ENCODE results near the gene C18orf63. TPM values are rescaled to one million over a fixed set of nuclear protein-coding genes. Genes with fewer than 3 reads are reported as not detected.

The C18orf63 gene
- total RNA-seq, 1 experiment from 2014 or later: not detected

DNA sequence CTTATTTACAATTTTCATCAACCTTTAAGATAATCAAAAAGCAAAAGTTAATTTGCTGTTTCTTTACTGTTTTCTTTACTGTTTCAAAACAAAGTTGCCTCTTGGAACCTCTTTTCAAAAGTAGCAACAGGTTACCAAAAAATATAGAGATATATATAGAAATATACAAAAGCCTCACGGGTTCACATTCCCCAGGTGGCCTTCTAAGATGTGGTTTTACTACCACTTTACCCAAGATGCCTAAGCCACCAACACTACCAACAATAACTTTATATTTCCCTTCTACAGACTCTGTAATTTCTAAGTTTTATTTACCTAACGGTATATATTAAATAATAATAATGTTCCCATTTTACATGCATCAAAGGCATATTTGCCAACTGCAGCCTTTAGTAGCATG, 28.8 kb upstream of the C18orf63 start:
- Histone ChIP-seq H3K9me3 (ENCODE audit: control insufficient read depth, insufficient read depth, low read depth, low read length) (no peaks in the 10 kb centered on the region), H3K27ac (ENCODE audit: low read length) (no peak overlapping the region), H3K27me3 (ENCODE audit: control insufficient read depth, insufficient read depth, low read length) (no peaks in the 10 kb centered on the region), H3K4me1 (ENCODE audit: control insufficient read depth, insufficient read depth, low read length) (peaks cover 7% of the 10 kb centered on the region; the same call in 1 of the 2 replicates), H3K36me3 (ENCODE audit: control insufficient read depth, insufficient read depth, low read length) (no peaks in the 10 kb centered on the region), H3K4me3 (ENCODE audit: low read depth in 2 of 2, low read length in 2 of 2) (no peak overlapping the region)
- TF ChIP-seq TCF7L2 (IDR thresholded peaks at IDR 0.05; ENCODE audit: low read depth, low read length) (no peak), SIN3A (IDR thresholded peaks at IDR 0.05; ENCODE audit: borderline replicate concordance, insufficient read depth, low read depth, low read length) (no peak), POLR2AphosphoS5 (IDR thresholded peaks at IDR 0.05; ENCODE audit: low read depth, low read length) (no peak)
- TF ChIP-seq, protein P1, sequence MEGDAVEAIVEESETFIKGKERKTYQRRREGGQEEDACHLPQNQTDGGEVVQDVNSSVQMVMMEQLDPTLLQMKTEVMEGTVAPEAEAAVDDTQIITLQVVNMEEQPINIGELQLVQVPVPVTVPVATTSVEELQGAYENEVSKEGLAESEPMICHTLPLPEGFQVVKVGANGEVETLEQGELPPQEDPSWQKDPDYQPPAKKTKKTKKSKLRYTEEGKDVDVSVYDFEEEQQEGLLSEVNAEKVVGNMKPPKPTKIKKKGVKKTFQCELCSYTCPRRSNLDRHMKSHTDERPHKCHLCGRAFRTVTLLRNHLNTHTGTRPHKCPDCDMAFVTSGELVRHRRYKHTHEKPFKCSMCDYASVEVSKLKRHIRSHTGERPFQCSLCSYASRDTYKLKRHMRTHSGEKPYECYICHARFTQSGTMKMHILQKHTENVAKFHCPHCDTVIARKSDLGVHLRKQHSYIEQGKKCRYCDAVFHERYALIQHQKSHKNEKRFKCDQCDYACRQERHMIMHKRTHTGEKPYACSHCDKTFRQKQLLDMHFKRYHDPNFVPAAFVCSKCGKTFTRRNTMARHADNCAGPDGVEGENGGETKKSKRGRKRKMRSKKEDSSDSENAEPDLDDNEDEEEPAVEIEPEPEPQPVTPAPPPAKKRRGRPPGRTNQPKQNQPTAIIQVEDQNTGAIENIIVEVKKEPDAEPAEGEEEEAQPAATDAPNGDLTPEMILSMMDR (IDR thresholded peaks at IDR 0.05): no peak
- TF ChIP-seq, protein P2, sequence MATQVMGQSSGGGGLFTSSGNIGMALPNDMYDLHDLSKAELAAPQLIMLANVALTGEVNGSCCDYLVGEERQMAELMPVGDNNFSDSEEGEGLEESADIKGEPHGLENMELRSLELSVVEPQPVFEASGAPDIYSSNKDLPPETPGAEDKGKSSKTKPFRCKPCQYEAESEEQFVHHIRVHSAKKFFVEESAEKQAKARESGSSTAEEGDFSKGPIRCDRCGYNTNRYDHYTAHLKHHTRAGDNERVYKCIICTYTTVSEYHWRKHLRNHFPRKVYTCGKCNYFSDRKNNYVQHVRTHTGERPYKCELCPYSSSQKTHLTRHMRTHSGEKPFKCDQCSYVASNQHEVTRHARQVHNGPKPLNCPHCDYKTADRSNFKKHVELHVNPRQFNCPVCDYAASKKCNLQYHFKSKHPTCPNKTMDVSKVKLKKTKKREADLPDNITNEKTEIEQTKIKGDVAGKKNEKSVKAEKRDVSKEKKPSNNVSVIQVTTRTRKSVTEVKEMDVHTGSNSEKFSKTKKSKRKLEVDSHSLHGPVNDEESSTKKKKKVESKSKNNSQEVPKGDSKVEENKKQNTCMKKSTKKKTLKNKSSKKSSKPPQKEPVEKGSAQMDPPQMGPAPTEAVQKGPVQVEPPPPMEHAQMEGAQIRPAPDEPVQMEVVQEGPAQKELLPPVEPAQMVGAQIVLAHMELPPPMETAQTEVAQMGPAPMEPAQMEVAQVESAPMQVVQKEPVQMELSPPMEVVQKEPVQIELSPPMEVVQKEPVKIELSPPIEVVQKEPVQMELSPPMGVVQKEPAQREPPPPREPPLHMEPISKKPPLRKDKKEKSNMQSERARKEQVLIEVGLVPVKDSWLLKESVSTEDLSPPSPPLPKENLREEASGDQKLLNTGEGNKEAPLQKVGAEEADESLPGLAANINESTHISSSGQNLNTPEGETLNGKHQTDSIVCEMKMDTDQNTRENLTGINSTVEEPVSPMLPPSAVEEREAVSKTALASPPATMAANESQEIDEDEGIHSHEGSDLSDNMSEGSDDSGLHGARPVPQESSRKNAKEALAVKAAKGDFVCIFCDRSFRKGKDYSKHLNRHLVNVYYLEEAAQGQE (IDR thresholded peaks at IDR 0.05; ENCODE audit: insufficient read depth in 1 of 2, low read depth in 2 of 2, low read length in 1 of 2): no peak
- intact Hi-C loops (cut with micrococcal nuclease; ENCODE audit: unreplicated experiment): no loop called here
- no peak for DNase-seq (ENCODE audit: low read depth, low spot score)
- BruUV-seq (replicated peaks): no TSS peak
- CTCF ChIA-PET: no interaction called here
- in situ Hi-C loops (cut with HindIII; ENCODE audit: low pct_unique_long_range_greater_than_20kb, low sequenced_read_pairs): no loop called here
- POLR2A ChIA-PET: no interaction called here
- ATAC-seq: no peak

DNA sequence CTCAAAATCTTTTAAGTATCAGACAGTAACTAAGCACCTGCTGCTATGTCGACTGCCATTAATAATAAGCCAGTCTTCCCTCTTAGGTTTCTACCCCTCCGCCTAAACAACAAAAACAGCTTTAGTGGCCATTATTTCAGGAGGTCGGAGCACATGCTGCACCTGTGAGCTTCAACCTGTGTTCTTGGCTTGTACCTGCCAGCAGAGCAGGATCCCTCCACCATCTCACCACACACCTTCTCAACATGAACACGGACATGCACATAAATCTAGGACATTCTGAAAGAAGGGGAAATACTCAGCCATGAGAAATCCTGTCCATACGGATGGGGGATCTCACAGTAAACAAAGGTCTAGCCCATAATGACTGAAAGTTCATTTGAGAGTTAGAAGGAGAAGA, 27.6 kb upstream of the C18orf63 start:
- intact Hi-C loops (cut with micrococcal nuclease; ENCODE audit: unreplicated experiment) (no loop called here), in situ Hi-C loops (cut with HindIII; ENCODE audit: low pct_unique_long_range_greater_than_20kb, low sequenced_read_pairs) (no loop called here)
- Histone ChIP-seq H3K4me1 (ENCODE audit: control insufficient read depth, insufficient read depth, low read length) (peaks cover 10% of the 10 kb centered on the region; the same call in 1 of the 2 replicates), H3K27ac (ENCODE audit: low read length) (no peak overlapping the region), H3K36me3 (ENCODE audit: control insufficient read depth, insufficient read depth, low read length) (no peaks in the 10 kb centered on the region), H3K4me3 (ENCODE audit: low read depth in 2 of 2, low read length in 2 of 2) (no peak overlapping the region), H3K27me3 (ENCODE audit: control insufficient read depth, insufficient read depth, low read length) (no peaks in the 10 kb centered on the region), H3K9me3 (ENCODE audit: control insufficient read depth, insufficient read depth, low read depth, low read length) (no peaks in the 10 kb centered on the region)
- POLR2A ChIA-PET: no interaction called here
- BruUV-seq (replicated peaks): no TSS peak
- no peak for ATAC-seq
- no peak for DNase-seq (ENCODE audit: low read depth, low spot score)
- TF ChIP-seq TCF7L2 (IDR thresholded peaks at IDR 0.05; ENCODE audit: low read depth, low read length): no peak
- TF ChIP-seq SIN3A (IDR thresholded peaks at IDR 0.05; ENCODE audit: borderline replicate concordance, insufficient read depth, low read depth, low read length): no peak
- TF ChIP-seq, protein P1 (IDR thresholded peaks at IDR 0.05): no peak
- no peak for TF ChIP-seq POLR2AphosphoS5 (IDR thresholded peaks at IDR 0.05; ENCODE audit: low read depth, low read length)
- TF ChIP-seq, protein P2 (IDR thresholded peaks at IDR 0.05; ENCODE audit: insufficient read depth in 1 of 2, low read depth in 2 of 2, low read length in 1 of 2): no peak
- CTCF ChIA-PET: no interaction called here

Data from Panc1 (cell line).